PC-3 (cell line): ENCODE measurements around the gene MYLK2. TPM values are rescaled to one million over a fixed set of nuclear protein-coding genes. Genes with fewer than 3 reads are reported as not detected.

Source experiments
- ATAC-seq: fragments of 200-7000 bp; cut with Tn5 transposase; 2 replicates; pipeline ENCODE4 v1.9.1; 2020; ENCODE audit warnings: mild to moderate bottlenecking, moderate library complexity
- BruUV-seq: library from RNA; stranded (reverse); fragments of 400-500 nt; replicated peaks from 2 replicates; lab custom pipeline; 2021; lab: Mats Ljungman, UMichigan
- CTCF ChIA-PET: fragments of 300-600 bp; sonication (Branson Sonifier 250); formaldehyde crosslinking; loops from one replicate; lab custom pipeline; 2022; ENCODE audit warnings: antibody characterized with exemption; lab: Charles Lee
- POLR2A ChIA-PET: fragments of 300-600 bp; sonication (Branson Sonifier 250); formaldehyde crosslinking; loops from one replicate; lab custom pipeline; 2022; ENCODE audit warnings: antibody characterized with exemption; ENCODE audit not compliant: unreplicated experiment; lab: Charles Lee
- DNase-seq: peaks from one replicate; pipeline ENCODE4 v3.0.0-alpha.2; 2015
- H2AFZ ChIP-seq: fragments of 300-600 bp; sonication (generic); 2 replicates; pipeline ENCODE4 v1.6.0; 2016; ENCODE audit warnings: antibody characterized with exemption, low read length
- H3F3A ChIP-seq: fragments of 300-600 bp; sonication (generic); one replicate; pipeline ENCODE4 v1.6.0; 2017; ENCODE audit warnings: antibody characterized with exemption, low read length, control low read depth, mild to moderate bottlenecking; ENCODE audit not compliant: unreplicated experiment
- H3K27ac ChIP-seq: fragments of 300-600 bp; sonication (generic); 2 replicates; pipeline ENCODE4 v1.5.1; 2016; ENCODE audit warnings: mild to moderate bottlenecking, low read length
- H3K27me3 ChIP-seq: fragments of 300-600 bp; sonication (generic); 2 replicates; pipeline ENCODE4 v1.6.1; 2016; ENCODE audit warnings: low read length, mixed read lengths
- H3K36me3 ChIP-seq: fragments of 300-600 bp; sonication (generic); 2 replicates; pipeline ENCODE4 v1.6.1; 2016; ENCODE audit warnings: low read depth, mixed run types, low read length, mixed read lengths
- H3K4me1 ChIP-seq: fragments of 300-600 bp; sonication (generic); 2 replicates; pipeline ENCODE4 v1.5.1; 2016; ENCODE audit warnings: low read length; ENCODE audit not compliant: insufficient read depth
- H3K4me2 ChIP-seq: fragments of 300-600 bp; sonication (generic); 2 replicates; pipeline ENCODE4 v1.6.0; 2016; ENCODE audit warnings: low read length
- H3K4me3 ChIP-seq: fragments of 300-600 bp; sonication (generic); 2 replicates; pipeline ENCODE4 v1.5.1; 2016; ENCODE audit warnings: mild to moderate bottlenecking, low read length, mixed read lengths
- H3K79me2 ChIP-seq: fragments of 300-600 bp; sonication (generic); 2 replicates; pipeline ENCODE4 v1.6.1; 2017; ENCODE audit warnings: low read length, mixed read lengths
- H3K9ac ChIP-seq: fragments of 300-600 bp; sonication (generic); 2 replicates; pipeline ENCODE4 v1.6.0; 2016; ENCODE audit warnings: mild to moderate bottlenecking, low read length
- H3K9me2 ChIP-seq: fragments of 300-600 bp; sonication (generic); replicated peaks from 2 replicates; pipeline ENCODE4 v1.6.1; 2016; ENCODE audit warnings: mixed run types, low read length, mixed read lengths
- H3K9me3 ChIP-seq: fragments of 300-600 bp; sonication (generic); 2 replicates; pipeline ENCODE4 v1.6.1; 2016; ENCODE audit warnings: low read length, mixed read lengths
- H4K20me1 ChIP-seq: fragments of 300-600 bp; sonication (generic); 2 replicates; pipeline ENCODE4 v1.6.1; 2016; ENCODE audit warnings: low read length, mixed read lengths
- CTCF ChIP-seq: fragments of 300-600 bp; sonication (generic); conservative IDR thresholded peaks from 2 replicates; pipeline ENCODE4 v1.5.1; 2017; ENCODE audit warnings: antibody characterized with exemption, low read depth, mild to moderate bottlenecking, low read length
- EZH2 ChIP-seq: fragments of 300-600 bp; sonication (generic); IDR thresholded peaks from one replicate; pipeline ENCODE4 v1.6.1; 2017; ENCODE audit warnings: antibody characterized with exemption, mild to moderate bottlenecking, low read length; ENCODE audit not compliant: unreplicated experiment
- EZH2phosphoT487 ChIP-seq: fragments of 300-600 bp; sonication (generic); IDR thresholded peaks from 2 replicates; pipeline ENCODE4 v1.6.1; 2018; ENCODE audit warnings: mild to moderate bottlenecking, antibody characterized with exemption, low read length, borderline replicate concordance
- intact Hi-C: fragments of 100-400 bp; cut with micrococcal nuclease; formaldehyde crosslinking; loops from 2 replicates; pipeline ENCODE4 v1.9.0; 2023
- total RNA-seq: library from RNA; depleted of rRNA; stranded (reverse); fragments of >200 nt; gene quantifications from 2 replicates; pipeline ENCODE4 v1.2.3, GENCODE V29; 2014

The MYLK2 gene
- total RNA-seq, 1 experiment from 2014 or later: 1.7 TPM

GRCh38 chr20:31836853-31837608 lies 17.9 kb downstream of the MYLK2 start:
- TF ChIP-seq EZH2: no peak
- TF ChIP-seq CTCF: no peak
- TF ChIP-seq EZH2phosphoT487: no peak
- intact Hi-C loops: loop anchor here (1.0 to 5.0 kb wide), 2 partner anchors 42 to 110 kb away; no protein-coding TSS in a partner anchor
- Histone ChIP-seq H3K4me2 (no peak overlapping the region), H3K27me3 (no peaks in the 10 kb centered on the region), H4K20me1 (0 out of 2 replicates have a peak, but pooled peaks cover 3% of the 10 kb centered on the region), H3K79me2 (no peaks in the 10 kb centered on the region), H3K9me2 (no peaks in the 10 kb centered on the region), H3K9ac (no peak overlapping the region), H3K4me3 (no peak overlapping the region), H3F3A (no peaks in the 10 kb centered on the region), H3K27ac (no peak overlapping the region), H3K9me3 (no peaks in the 10 kb centered on the region), H3K4me1 (peaks cover 25% of the 10 kb centered on the region), H2AFZ (no peak overlapping the region), H3K36me3 (no peaks in the 10 kb centered on the region)
- no TSS peak for BruUV-seq
- ChIA-PET POLR2A (interaction anchor here (0.6 kb wide), 1 partner anchor 29 kb away, joined by 3 read pairs; no protein-coding TSS in a partner anchor), CTCF (no interaction called here)
- DNase-seq (no peak), ATAC-seq (no peak)

DNA sequence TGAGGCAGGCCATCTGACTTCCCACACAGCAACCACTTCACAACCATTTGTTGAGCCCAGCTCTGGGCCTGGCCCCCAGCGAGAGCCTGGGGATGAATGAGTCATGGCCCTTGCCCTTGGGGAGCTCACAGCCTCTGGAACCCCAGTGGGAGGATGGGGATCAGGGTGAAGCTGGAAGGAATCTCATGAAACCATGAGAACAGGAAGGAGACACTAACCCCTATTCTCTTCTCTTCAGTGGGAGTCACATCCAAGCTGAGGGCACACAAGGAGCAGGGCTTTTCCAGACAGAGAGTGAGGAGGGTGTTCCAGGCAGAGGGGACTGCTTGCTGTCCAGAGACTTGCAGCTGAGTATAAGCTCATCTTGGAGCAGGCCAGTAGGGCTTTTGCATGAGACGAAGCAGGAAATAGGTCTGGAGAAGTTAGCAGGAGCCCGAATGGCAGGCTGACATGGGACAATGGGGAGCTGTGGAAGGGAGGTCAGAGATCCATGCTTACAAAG lies 18.8 kb downstream of the MYLK2 start:
- Histone ChIP-seq H3K27me3 (no peaks in the 10 kb centered on the region), H3K4me3 (no peak overlapping the region), H4K20me1 (0 out of 2 replicates have a peak, but pooled peaks cover 3% of the 10 kb centered on the region), H3K27ac (no peak overlapping the region), H3K79me2 (no peaks in the 10 kb centered on the region), H3K36me3 (no peaks in the 10 kb centered on the region), H3K9me2 (no peaks in the 10 kb centered on the region), H3K9ac (no peak overlapping the region), H3K4me2 (no peak overlapping the region), H3F3A (no peaks in the 10 kb centered on the region), H3K4me1 (peaks cover 34% of the 10 kb centered on the region), H3K9me3 (no peaks in the 10 kb centered on the region), H2AFZ (no peak overlapping the region)
- DNase-seq (no peak), ATAC-seq (no peak)
- no TSS peak for BruUV-seq
- POLR2A ChIA-PET: no interaction called here
- TF ChIP-seq CTCF (no peak), EZH2 (no peak), EZH2phosphoT487 (no peak)
- intact Hi-C loops: loop anchor here (5.0 kb wide), 1 partner anchor 111 kb away; no protein-coding TSS in a partner anchor
- CTCF ChIA-PET: no interaction called here
